HG03457 (cell line): ENCODE measurements around the gene SYNM.

Experiments used
- ATAC-seq: cut with Tn5 transposase; IDR thresholded peaks from one replicate; pipeline ENCODE4 v1.9.1; 2021; ENCODE audit warnings: moderate number of reproducible peaks; ENCODE audit not compliant: unreplicated experiment

Gene SYNM

DNA sequence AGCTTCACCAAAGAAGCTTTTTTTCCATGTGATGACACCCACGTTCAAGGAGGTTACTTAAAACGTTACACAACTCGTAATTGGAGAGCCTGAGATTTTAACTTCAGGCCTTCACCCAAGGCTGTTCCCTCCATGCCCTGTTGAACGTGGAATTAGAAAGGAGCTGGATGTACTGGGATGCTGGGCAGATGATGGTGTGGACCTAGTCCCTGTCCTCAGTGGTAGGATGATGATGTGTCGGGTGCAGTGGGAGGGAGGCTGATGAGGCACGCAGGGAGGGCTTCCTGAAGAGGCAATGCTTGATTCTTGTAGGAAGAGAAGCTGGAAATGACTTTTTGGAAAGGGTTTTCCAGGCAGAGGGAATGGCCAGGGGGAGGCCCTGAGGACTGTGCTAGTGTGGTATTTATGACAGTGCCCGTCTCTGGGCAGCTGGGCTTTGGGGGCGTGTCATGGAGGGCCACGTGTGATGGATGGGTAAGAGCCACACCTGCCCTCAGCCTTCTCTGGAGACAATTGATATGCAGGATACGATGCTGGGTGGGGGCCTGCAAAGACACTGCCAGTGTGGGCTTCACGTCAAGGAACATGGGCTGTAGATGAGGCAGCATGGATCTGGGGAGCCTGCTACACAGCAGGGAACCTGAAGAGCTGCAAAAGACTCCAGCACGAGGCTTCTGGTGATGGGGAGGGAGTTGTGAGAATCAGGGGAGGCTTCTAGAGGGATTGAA lies 15.3 kb downstream of the SYNM start:
- ATAC-seq, result no peak

- ATAC-seq, result no peak
These were observed 16.3 kb downstream of the SYNM start for GRCh38 chr15:99121207-99121606.

- ATAC-seq, result no peak
These were observed 17.0 kb downstream of the SYNM start for GRCh38 chr15:99121691-99122410.

GRCh38 chr15:99122831-99123712 lies 18.2 kb downstream of the SYNM start:
- no peak for ATAC-seq

DNA sequence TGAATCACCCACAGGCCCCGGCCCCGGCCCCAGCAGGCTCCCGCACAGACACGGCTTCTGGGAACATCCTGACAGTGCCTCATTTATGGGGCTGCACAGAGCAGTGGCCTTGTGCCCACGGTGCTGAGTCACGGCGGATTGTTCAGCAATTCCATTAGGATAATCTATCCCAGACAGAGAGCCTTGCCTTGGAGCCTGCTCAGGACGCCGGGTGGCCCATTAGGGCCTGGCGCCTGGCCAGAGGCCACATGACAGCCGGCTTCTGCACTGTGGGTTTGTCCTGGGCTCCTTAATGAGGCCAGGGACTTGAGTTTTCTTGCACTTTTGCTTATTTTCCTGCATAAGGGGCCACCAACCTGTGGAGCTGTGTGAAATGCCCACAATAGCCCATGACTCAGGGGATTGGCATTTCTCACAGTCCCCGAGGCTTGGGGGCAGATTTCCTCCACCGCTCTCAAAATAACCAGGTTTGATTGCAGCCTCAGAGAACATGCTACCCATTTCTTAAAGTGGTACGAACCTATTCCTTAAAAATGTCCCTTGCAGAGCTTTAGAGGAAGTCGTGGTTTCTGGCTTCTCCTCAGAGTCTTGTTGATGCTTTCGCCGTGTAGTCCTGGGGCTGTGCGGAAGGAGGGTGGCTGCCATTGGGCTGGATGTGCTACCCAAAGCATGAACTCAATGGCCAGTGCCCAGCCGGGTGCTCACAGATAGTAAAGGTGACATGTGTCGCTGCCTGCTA lies 19.0 kb downstream of the SYNM start:
- no peak for ATAC-seq

GRCh38 chr15:99124641-99125040 lies 19.8 kb downstream of the SYNM start:
- ATAC-seq, result no peak

DNA sequence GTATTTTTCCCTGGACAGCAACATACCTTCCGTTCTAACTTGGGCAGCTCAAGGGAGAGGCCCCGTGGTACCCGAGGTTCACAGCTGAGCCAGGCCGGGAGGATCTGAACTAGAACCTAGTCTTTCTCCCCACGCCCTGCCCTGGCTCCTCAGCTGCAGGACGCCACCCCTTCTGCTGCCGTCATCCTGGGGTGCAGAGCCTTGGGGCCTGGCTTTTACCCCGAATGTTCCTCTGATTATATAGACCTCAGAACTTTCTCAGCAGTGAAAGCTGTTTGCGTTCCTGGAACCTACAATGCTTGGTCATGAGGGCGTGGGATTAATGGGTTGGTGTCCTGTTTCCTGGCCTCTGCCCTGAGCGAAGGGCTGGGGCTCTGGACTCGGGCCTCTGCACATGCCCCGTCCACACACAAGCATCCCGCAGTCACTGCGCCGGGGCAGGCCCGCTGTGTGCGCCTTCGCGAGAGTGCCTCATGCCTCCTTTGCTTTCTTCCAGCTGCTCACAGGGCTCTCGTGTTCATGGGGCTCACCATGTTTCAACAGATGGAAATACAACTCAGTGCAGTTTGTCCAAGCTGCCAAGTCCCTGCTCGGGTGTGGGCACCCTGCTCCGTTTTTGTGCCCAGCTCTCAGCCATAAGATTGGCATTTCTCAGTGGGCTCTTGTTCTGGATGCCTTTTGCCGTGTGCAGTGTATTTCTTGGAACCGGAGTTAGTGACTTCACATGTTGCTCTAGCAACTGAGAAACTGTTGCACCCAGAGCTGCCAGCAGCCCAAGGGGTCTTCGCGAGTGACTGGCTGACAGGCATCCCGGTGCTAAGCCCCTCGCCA lies 20.4 kb downstream of the SYNM start:
- ATAC-seq, result no peak

DNA sequence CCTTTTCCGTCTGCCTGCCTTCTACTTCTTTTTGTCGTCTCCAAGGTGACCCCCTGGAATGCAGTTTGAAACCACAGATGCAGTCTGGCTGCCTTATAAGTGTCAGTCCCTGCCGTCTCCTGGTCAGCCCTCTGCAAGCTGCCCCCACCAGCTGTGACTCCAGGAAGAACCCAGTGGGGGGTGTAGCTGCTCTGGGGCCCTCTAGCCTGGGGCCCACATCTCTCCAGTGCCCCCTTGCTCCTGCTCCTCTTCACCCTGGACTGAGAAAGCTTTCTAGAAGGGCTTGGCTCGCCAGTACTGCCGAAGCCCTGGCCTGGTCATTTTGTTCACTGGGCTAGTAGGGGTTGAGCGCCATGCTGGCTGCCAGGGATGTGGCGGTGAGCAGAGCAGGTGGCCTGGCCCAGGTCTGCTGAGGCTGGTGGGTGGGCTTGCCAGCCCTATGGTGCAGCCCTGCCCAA lies 21.3 kb downstream of the SYNM start:
- no peak for ATAC-seq

GRCh38 chr15:99126930-99127329 lies 22.1 kb downstream of the SYNM start:
- no peak for ATAC-seq

GRCh38 chr15:99127773-99128172 lies 22.9 kb downstream of the SYNM start:
- no peak for ATAC-seq

GRCh38 chr15:99128411-99128810 lies 23.5 kb downstream of the SYNM start:
- no peak for ATAC-seq

- ATAC-seq, result no peak
These were observed 24.8 kb downstream of the SYNM start for GRCh38 chr15:99129644-99130043.

- ATAC-seq, result no peak
These were observed 25.4 kb downstream of the SYNM start for GRCh38 chr15:99130314-99130713.

GRCh38 chr15:99130765-99131440 lies 26.0 kb downstream of the SYNM start:
- no peak for ATAC-seq

GRCh38 chr15:99131441-99132023 lies 26.7 kb downstream of the SYNM start:
- ATAC-seq, result no peak

DNA sequence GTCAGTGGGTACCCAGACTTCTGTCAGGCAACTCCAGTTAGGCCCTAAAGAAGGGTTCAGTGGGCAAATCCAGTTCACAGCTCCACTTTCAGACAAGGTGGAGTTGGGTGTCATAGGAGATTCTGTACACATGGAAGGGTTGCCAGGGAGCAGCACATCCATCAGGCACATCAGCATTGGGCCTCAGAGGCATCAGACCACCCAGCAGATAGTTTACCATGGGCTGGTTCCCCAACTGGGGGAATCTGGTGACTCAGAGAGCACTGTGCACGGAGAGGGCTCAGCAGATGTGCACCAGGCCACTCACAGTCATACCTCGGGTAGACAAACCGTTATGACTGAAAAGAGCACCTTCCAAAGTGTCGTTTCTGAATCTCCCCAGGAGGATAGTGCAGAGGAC lies 27.2 kb downstream of the SYNM start:
- no peak for ATAC-seq

GRCh38 chr15:99132634-99133287 lies 27.9 kb downstream of the SYNM start:
- no peak for ATAC-seq

DNA sequence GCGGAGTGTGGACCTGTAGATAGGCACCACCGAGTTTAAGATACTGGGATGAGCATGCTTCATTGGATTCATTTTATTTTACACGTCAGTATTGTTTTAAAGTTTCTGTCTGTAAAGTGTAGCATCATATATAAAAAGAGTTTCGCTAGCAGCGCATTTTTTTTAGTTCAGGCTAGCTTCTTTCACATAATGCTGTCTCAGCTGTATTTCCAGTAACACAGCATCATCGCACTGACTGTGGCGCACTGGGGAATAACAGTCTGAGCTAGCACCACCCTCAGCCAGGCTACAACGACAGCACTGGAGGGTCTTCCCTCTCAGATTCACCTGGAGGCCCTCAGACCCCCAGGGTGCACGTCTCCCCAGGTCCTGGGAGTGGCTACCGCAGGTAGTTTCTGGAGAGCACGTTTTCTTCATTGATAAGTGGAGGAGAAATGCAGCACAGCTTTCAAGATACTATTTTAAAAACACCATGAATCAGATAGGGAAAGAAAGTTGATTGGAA lies 29.5 kb downstream of the SYNM start:
- ATAC-seq, result no peak
